Vagina (tissue), 2 donors: ENCODE measurements around the gene ZC3H12D.

ENCODE experiments used
- CTCF ChIP-seq, 3 experiments: fragments of 450-650 bp in 2 of 3; fragments of 200-600 bp in 1 of 3; sonication (generic) in 1 of 3; IDR thresholded peaks; one replicate each; pipeline ENCODE4 v1.5.1; 2017 to 2019; ENCODE audit warnings: antibody characterized with exemption in 3 of 3, mild to moderate bottlenecking in 2 of 3, moderate library complexity in 2 of 3
- POLR2A ChIP-seq, 2 donors: fragments of 450-650 bp; IDR thresholded peaks; one replicate each; pipeline ENCODE4 v1.6.1; 2017; ENCODE audit warnings: antibody characterized with exemption in 2 of 2, mild to moderate bottlenecking in 2 of 2, moderate library complexity in 2 of 2
- POLR2AphosphoS5 ChIP-seq, 2 donors: sonication (generic); formaldehyde crosslinking; IDR thresholded peaks; one replicate each; pipeline ENCODE4 v1.9.0; 2017; ENCODE audit warnings: antibody characterized with exemption in 2 of 2, mild to moderate bottlenecking in 2 of 2, low read depth in 1 of 2; ENCODE audit not compliant: insufficient read depth in 1 of 2

- TF ChIP-seq CTCF (IDR thresholded peaks at IDR 0.05) (no peak), POLR2A (IDR thresholded peaks at IDR 0.05) (no peak), POLR2AphosphoS5 (IDR thresholded peaks at IDR 0.05; ENCODE audit: insufficient read depth in 1 of 2, low read depth in 1 of 2) (no peak)
Measured at GRCh38 chr6:149472241-149472640, 12.6 kb downstream of the ZC3H12D start.
